ENCODE measurements around the gene PSMG3. TPM values are rescaled to one million over a fixed set of nuclear protein-coding genes. Genes with fewer than 3 reads are reported as not detected.

Gene PSMG3
- total RNA-seq, 1 experiment from 2014 or later = 99.6 TPM

DNA sequence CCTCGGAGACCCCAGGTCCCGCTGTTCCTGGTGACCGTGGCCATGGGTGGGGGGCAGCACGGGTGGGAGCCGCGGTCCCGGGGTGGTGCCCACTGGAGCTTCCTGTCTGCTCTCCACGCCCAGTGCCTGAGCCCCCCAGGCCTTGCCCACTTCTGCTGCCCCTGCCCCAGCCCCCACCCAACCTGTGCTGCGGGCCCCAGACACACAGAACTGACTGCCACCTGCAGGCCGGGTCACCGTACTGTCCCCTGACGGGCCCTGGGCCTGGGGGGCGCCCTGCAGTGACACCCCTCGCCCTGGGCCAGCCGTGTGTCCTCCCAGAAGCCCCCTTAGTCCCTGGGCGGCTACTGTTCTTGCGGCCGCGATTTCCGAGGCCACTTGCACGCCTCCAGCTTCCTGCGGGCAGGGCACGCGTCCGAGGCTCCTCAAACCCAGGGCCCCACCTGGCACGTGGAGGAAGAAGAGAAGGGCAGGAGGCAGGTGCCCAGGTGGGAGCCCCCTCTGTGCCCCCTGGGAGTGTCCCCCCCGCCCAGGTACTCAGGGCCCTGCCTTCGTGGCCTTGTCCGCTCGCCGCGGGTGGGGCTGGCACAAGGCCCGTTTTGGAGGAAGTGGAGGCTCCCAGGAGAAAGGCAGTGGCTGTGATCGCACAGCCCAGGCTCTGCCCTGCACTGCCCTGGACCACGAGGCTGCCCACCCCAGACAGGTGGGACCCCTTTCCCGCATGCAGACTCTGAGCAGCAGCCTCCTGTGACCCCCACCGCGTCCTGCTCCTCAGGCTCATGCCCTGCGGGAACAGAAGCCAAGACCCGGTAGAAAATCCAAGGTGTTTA is 24.2 kb downstream of the PSMG3 start:
- DNase-seq (ENCODE audit: low spot score) = no peak

GRCh38 chr7:1544896-1545416 is 24.9 kb downstream of the PSMG3 start:
- no peak for DNase-seq (ENCODE audit: low spot score)

- DNase-seq (ENCODE audit: low spot score) = no peak
These were observed 25.5 kb downstream of the PSMG3 start for GRCh38 chr7:1544178-1544895.

DNA sequence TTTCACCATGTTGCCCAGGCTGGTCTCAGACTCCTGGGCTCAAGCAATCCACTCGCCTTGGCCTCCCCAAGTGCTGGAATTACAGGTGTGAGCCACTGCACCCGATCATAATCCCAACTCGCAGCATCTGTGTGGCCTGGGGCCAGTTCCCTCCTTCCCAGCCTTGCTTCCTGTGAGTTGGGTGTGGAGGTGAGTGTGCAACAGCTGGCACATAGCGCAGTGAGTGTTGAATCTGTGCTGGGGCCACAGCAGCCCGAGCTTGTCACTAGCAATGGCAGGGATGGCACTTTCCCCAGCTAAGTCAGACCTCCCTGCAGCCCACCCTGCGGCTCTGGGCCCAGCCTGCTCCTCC is 26.0 kb downstream of the PSMG3 start:
- DNase-seq (ENCODE audit: low spot score) = no peak

- DNase-seq (ENCODE audit: low spot score) = no peak
These were observed 26.7 kb downstream of the PSMG3 start for GRCh38 chr7:1542841-1543747.

DNA sequence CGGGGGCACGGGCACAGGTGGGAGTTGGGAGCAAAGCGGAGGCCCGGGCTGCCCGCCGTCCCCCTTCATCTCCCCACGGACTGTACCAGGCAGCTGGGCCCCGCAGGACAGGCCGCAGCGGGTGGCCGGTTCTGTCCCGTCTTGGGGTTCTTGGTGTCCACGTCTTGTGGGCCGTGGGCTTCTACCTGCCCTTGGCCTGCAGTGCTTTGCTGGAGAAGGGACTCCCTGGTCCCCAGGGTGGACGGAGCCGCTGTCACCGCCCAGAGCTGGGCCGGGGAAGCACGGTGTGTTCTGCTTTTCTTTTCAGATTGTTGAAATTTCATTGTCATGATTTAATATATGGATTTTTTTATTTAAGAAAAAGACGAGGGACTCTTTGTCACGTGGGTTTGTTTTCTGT is 27.5 kb downstream of the PSMG3 start:
- no peak for DNase-seq (ENCODE audit: low spot score)

- no peak for DNase-seq (ENCODE audit: low spot score)
These were observed 28.2 kb downstream of the PSMG3 start for GRCh38 chr7:1541431-1542162.

GRCh38 chr7:1540776-1541271 is 29.0 kb downstream of the PSMG3 start:
- DNase-seq (ENCODE audit: low spot score) = no peak

GRCh38 chr7:1539882-1540775 is 29.7 kb downstream of the PSMG3 start:
- no peak for DNase-seq (ENCODE audit: low spot score)

DNA sequence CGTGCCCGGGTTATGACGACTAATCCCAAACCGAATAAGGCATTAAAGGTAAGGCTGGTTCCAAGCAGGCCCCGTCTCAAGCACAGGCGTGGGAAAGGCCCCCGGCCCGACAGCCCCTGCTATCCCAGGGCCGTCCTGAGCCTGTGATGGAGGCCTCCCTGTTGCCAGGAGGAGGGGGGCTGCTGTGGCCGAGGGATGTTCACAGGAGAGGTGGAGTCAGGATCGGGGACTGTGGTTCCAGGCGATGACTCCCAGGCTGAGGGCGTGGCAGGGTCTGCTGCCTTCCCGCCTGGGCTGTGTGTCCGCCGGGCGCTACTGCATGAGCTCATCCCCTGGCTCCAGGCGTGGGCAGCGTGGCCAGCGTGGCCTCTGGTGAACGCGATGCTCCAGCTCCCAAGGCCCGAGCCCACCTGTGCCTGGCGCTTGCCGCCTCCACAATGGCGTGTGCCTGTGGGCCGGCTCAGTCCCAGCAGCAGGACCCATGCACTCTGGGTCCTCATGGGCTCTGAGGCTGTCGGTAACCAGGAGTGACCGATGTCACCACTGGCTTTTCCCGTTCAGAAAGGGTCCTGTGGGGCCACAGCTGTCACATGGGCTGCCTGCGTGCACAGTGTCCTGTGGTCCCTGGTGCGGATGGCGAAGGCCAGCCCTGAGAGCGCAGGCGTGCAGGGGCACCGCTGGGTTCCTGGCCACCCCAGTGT is 30.5 kb downstream of the PSMG3 start:
- no peak for DNase-seq (ENCODE audit: low spot score)

GRCh38 chr7:1538544-1539180 is 31.2 kb downstream of the PSMG3 start:
- no peak for DNase-seq (ENCODE audit: low spot score)

GRCh38 chr7:1537535-1538412 is 32.1 kb downstream of the PSMG3 start:
- DNase-seq (ENCODE audit: low spot score) = peak; percentile 99

DNA sequence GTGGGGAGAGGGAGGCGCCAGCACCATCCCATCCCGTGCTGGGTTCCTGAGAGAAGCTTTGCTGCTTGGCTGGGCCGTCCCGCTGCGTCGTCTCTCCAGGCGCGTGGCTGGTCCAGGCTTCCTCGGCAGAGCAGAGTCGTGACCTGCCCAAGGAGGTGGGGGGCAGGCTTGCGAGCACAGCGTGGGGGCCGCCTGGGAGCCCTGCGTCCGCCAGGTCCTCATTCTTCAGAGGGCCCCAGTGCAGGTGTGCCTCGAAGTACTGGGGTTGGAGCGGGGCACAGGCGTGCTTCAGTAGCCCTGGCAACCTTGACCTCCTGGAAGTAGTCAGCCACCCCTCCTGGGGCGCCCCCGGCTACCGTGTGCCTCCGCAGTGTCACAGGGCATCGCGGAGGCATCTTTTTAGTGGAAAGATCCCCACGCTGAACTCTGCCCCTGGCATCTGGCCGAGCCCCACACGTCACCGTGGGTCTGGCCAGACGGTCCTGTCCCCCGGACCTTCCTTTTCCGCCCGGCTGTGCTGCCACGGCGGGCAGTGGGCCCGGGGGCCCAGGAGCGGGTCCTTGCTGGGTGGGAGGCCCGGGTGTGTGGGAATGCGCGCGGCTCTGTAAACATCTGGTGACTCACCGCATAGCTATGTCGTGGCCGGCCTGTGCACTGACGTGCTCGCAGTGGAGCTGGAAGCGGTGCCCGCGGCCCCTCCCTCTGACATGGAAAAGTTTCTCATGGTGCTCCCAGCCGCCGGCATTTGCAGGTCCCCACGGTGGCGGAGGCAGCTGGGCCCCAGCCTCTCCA is 32.9 kb downstream of the PSMG3 start:
- DNase-seq (ENCODE audit: low spot score) = peak; percentile 100

- no peak for DNase-seq (ENCODE audit: low spot score)
These were observed 33.4 kb downstream of the PSMG3 start for GRCh38 chr7:1536455-1536742.

- DNase-seq (ENCODE audit: low spot score) = no peak
These were observed 34.0 kb downstream of the PSMG3 start for GRCh38 chr7:1535701-1536454.

GRCh38 chr7:1535100-1535458 is 34.8 kb downstream of the PSMG3 start:
- no peak for DNase-seq (ENCODE audit: low spot score)

Measured in H4 (cell line).